NT2/D1 (cell line): ENCODE measurements around the gene TRABD.

Experiments
- DNase-seq: peaks from one replicate; pipeline ENCODE4 v3.0.0-alpha.2; 2011; ENCODE audit warnings: low read depth, low spot score
- H3K27me3 ChIP-seq: 2 replicates; pipeline ENCODE4 v1.6.0; 2011; ENCODE audit warnings: mild to moderate bottlenecking; ENCODE audit not compliant: insufficient read length, insufficient read depth
- H3K36me3 ChIP-seq: 2 replicates; pipeline ENCODE4 v1.6.1; 2011; ENCODE audit warnings: mild to moderate bottlenecking, low read length, mixed read lengths; ENCODE audit not compliant: insufficient read depth, insufficient read length
- H3K4me1 ChIP-seq: 2 replicates; pipeline ENCODE4 v1.5.1; 2011; ENCODE audit not compliant: insufficient read depth, insufficient read length
- H3K4me3 ChIP-seq: 2 replicates; pipeline ENCODE4 v1.5.1; 2011; ENCODE audit warnings: low read depth; ENCODE audit not compliant: insufficient read length
- H3K9ac ChIP-seq: 2 replicates; pipeline ENCODE4 v1.6.0; 2011; ENCODE audit warnings: low read depth; ENCODE audit not compliant: insufficient read length
- H3K9me3 ChIP-seq: 2 replicates; pipeline ENCODE4 v1.5.1; 2011; ENCODE audit warnings: mild to moderate bottlenecking, low read length; ENCODE audit not compliant: insufficient read depth
- SUZ12 ChIP-seq: IDR thresholded peaks from 2 replicates; pipeline ENCODE4 v1.6.1; 2011; ENCODE audit not compliant: insufficient read length, insufficient read depth; ENCODE audit errors: extremely low read depth
- YY1 ChIP-seq: IDR thresholded peaks from 2 replicates; pipeline ENCODE4 v1.6.1; 2011; ENCODE audit not compliant: insufficient read length, insufficient read depth
- ZNF274 ChIP-seq: IDR thresholded peaks from 2 replicates; pipeline ENCODE4 v1.6.1; 2011; ENCODE audit warnings: mild to moderate bottlenecking, low read depth, low read length

TRABD gene

DNA sequence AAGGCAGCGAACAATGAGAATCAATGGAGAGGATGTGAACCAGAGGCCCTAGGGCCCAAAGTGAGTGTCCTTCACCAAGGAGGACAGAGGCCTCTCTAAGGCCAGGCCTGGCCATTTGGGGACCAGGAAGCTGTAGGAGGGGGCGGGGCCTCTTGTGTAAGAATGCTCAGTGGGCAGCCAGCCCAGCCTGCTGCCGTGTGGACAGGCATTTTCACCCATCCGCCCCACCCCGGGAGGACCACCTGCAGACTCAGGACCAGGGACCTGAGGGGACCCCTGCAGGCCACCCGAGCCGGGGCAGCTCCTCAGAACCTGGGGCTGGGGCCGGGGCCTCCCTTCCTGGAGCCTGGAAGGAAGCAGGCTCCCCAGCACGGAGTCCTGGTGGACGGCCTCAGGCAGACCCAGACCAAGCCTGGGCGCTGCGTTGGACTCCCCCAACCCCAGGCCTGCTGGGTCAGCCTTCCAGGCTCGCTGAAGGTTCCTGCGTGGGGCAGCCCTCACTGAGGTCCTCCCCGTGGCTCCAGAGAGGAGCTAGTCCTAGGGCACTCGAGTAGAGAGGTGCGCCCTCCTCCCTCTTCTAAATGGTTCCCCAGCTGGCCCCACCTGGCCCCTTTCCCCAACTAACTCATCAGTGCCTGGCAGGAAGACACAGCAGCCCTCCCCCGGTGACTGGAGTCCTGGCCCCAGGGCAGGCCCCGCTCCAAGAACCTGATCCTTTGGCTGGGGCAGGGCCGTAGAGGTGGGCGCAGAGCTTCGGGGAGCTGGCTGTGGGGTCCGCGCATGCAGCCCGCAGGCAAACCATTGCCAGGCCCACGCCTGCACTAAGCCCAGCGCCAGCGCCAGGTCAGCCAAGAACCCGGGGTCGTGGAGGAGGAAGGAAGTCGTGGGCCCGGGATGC, 1.5 kb upstream of the TRABD start:
- Histone ChIP-seq H3K27me3 (no peaks in the 10 kb centered on the region), H3K9me3 (no peaks in the 10 kb centered on the region), H3K4me3 (peak overlapping the region; percentile 79), H3K36me3 (peaks cover 10% of the 10 kb centered on the region), H3K9ac (peak overlapping the region; percentile 87), H3K4me1 (peaks cover 9% of the 10 kb centered on the region)
- no peak for DNase-seq
- TF ChIP-seq SUZ12 = no peak
- no peak for TF ChIP-seq ZNF274
- TF ChIP-seq YY1 = no peak

- Histone ChIP-seq H3K27me3 (no peaks in the 10 kb centered on the region), H3K4me3 (peak overlapping the region; percentile 79), H3K9ac (peak overlapping the region; percentile 87), H3K4me1 (peaks cover 9% of the 10 kb centered on the region), H3K36me3 (peaks cover 11% of the 10 kb centered on the region), H3K9me3 (no peaks in the 10 kb centered on the region)
- TF ChIP-seq SUZ12 = no peak
- TF ChIP-seq ZNF274 = no peak
- TF ChIP-seq YY1 = no peak
- no peak for DNase-seq
These were observed 775 bp upstream of the TRABD start for GRCh38 chr22:50184902-50185374.

GRCh38 chr22:50186181-50186714, 535 bp downstream of the TRABD start:
- peak overlapping the region; percentile 79 for H3K9ac ChIP-seq
- no peaks in the 10 kb centered on the region for H3K9me3 ChIP-seq
- no peak for DNase-seq
- no peak for TF ChIP-seq SUZ12
- TF ChIP-seq ZNF274 = no peak
- TF ChIP-seq YY1 = no peak
- peaks cover 14% of the 10 kb centered on the region for H3K36me3 ChIP-seq
- no peaks in the 10 kb centered on the region for H3K27me3 ChIP-seq
- H3K4me1 ChIP-seq = peaks cover 12% of the 10 kb centered on the region
- H3K4me3 ChIP-seq = peak overlapping the region; percentile 60

- Histone ChIP-seq H3K27me3 (no peaks in the 10 kb centered on the region), H3K4me3 (peak overlapping the region; percentile 60), H3K9me3 (no peaks in the 10 kb centered on the region), H3K36me3 (peaks cover 21% of the 10 kb centered on the region), H3K9ac (peak overlapping the region; percentile 79), H3K4me1 (peaks cover 12% of the 10 kb centered on the region)
- TF ChIP-seq YY1 (no peak), SUZ12 (no peak), ZNF274 (no peak)
- DNase-seq = no peak
These were observed 1.2 kb downstream of the TRABD start for GRCh38 chr22:50186761-50187523.

DNA sequence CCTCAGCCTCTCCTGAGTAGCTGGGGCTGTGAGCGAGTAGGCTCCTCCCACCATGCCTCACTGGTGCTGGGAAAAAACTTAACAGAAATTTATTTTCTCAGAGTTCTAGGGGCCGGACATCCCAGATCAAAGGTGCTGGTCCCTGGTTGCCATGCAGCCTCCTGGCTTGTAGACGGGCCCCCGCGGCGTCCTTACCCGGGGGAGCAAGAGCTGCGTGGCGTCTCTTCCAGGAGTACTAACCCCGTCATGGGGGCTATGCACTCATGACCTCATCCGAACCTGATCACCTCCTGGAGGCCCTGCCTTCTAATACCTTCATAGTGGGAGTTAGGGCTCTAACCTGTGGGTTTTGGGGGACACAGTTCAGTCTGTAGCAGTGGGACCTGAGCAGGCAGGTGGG, 2.6 kb downstream of the TRABD start:
- TF ChIP-seq SUZ12 (no peak), YY1 (no peak)
- H3K9ac ChIP-seq = no peak overlapping the region

GRCh38 chr22:50189184-50189848, 3.6 kb downstream of the TRABD start:
- TF ChIP-seq ZNF274 (no peak), YY1 (no peak), SUZ12 (no peak)
- no peak overlapping the region for H3K9ac ChIP-seq
- no peaks in the 10 kb centered on the region for H3K9me3 ChIP-seq
- DNase-seq = no peak
- no peak overlapping the region for H3K4me3 ChIP-seq
- H3K27me3 ChIP-seq = no peaks in the 10 kb centered on the region
- peaks cover 40% of the 10 kb centered on the region for H3K36me3 ChIP-seq
- H3K4me1 ChIP-seq = peaks cover 9% of the 10 kb centered on the region

More for the DNA sequence above, 2.6 kb downstream of the TRABD start:
- Histone ChIP-seq H3K4me3 (no peak overlapping the region), H3K4me1 (peaks cover 12% of the 10 kb centered on the region), H3K27me3 (no peaks in the 10 kb centered on the region), H3K9me3 (no peaks in the 10 kb centered on the region), H3K36me3 (peaks cover 30% of the 10 kb centered on the region)
- no peak for DNase-seq

DNA sequence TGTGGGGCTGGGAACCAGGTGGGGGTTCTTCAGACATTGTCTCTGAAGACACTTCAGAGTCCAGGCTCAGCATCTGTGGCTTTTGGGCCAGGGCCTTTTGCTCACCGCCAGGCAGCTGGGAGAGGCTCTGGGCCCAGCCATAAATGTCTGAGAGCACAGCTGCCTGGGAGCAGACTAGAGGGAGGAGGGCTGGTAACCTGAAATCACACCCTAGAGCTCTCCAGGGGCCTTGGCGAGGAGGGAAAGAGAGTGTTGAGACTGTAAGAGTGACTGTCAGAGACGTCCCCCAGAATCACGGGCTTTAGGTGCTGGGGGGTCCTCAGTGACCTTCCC, 4.1 kb downstream of the TRABD start:
- no peak overlapping the region for H3K4me3 ChIP-seq
- TF ChIP-seq ZNF274 (no peak), SUZ12 (no peak), YY1 (no peak)

More for the DNA sequence above, 4.1 kb downstream of the TRABD start:
- Histone ChIP-seq H3K27me3 (no peaks in the 10 kb centered on the region), H3K9ac (no peak overlapping the region), H3K36me3 (peaks cover 45% of the 10 kb centered on the region), H3K4me1 (peaks cover 9% of the 10 kb centered on the region), H3K9me3 (no peaks in the 10 kb centered on the region)
- no peak for DNase-seq
